Kidney epithelial cell (primary cell): Measurements from ENCODE around the gene STAP1. TPM values are rescaled to one million over a fixed set of nuclear protein-coding genes. Genes with fewer than 3 reads are reported as not detected.

Experiments used
- DNase-seq: peaks from one replicate; pipeline ENCODE4 v3.0.0-alpha.2; 2010; ENCODE audit warnings: low read depth
- H3K27me3 ChIP-seq: 2 replicates; pipeline ENCODE4 v1.6.0; 2011; ENCODE audit warnings: low read length; ENCODE audit not compliant: control insufficient read depth, insufficient read depth
- H3K36me3 ChIP-seq: 2 replicates; pipeline ENCODE4 v1.5.1; 2011; ENCODE audit warnings: low read length; ENCODE audit not compliant: control insufficient read depth, insufficient read depth
- H3K4me3 ChIP-seq: 2 replicates; pipeline ENCODE4 v1.5.1; 2011; ENCODE audit warnings: low read depth, mild to moderate bottlenecking, control low read depth, low read length
- total RNA-seq: library from RNA; depleted of rRNA; stranded (reverse); fragments of >200 nt; gene quantifications from 2 replicates; pipeline ENCODE4 v1.2.3, GENCODE V29; 2015
- TF ChIP-seq, protein P1 (sequence below): IDR thresholded peaks from 2 replicates; pipeline ENCODE4 v1.5.1; 2011; ENCODE audit warnings: mild to moderate bottlenecking, moderate library complexity, low read length, control low read depth, inconsistent platforms; ENCODE audit not compliant: insufficient read depth, poor library complexity, severe bottlenecking

Gene STAP1
- total RNA-seq, 1 donor from 2014 or later = not detected

DNA sequence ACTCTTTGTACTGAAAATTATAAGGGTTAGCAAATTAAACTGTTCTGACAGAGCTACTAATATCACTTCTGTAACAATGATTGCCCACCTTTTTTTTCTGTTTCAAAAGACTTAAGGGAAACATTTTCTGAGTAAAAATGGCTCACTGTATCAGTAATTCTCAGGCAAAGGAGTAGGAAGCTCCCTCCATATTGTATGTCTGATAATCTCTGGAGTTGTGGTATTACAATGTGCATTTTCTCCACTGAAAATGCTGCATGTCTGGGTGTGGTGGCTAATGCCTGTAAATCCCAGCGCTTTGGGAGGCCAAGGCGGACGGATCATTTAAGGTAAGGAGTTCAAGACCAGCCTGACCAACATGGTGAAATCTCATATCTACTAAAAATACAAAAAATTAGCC lies 4.4 kb upstream of the STAP1 start:
- no peaks in the 10 kb centered on the region for H3K36me3 ChIP-seq
- H3K27me3 ChIP-seq = no peaks in the 10 kb centered on the region
- no peak for DNase-seq
- TF ChIP-seq, protein P1, sequence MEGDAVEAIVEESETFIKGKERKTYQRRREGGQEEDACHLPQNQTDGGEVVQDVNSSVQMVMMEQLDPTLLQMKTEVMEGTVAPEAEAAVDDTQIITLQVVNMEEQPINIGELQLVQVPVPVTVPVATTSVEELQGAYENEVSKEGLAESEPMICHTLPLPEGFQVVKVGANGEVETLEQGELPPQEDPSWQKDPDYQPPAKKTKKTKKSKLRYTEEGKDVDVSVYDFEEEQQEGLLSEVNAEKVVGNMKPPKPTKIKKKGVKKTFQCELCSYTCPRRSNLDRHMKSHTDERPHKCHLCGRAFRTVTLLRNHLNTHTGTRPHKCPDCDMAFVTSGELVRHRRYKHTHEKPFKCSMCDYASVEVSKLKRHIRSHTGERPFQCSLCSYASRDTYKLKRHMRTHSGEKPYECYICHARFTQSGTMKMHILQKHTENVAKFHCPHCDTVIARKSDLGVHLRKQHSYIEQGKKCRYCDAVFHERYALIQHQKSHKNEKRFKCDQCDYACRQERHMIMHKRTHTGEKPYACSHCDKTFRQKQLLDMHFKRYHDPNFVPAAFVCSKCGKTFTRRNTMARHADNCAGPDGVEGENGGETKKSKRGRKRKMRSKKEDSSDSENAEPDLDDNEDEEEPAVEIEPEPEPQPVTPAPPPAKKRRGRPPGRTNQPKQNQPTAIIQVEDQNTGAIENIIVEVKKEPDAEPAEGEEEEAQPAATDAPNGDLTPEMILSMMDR = no peak
- H3K4me3 ChIP-seq = no peak overlapping the region

DNA sequence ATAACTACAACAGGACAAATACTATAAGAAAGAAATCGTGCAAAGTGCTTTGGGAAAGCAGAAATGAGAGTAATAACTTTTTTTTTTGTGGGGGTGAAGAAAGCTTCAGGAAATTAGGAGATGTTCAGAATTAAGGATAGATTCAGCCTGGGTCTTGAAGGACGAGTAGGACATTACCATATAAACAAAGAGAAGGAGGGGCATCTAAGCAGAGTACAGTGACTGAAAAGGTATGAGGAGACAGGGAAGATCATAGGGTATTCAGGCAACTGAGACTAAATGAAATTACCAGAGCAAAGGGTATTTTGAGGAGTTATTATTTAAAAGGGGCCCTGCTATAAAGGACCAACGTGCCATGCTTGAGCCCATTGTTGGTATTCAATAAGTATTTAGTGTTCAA lies 3.1 kb upstream of the STAP1 start:
- TF ChIP-seq, protein P1 = no peak
- H3K27me3 ChIP-seq = no peaks in the 10 kb centered on the region
- H3K4me3 ChIP-seq = no peak overlapping the region
- no peaks in the 10 kb centered on the region for H3K36me3 ChIP-seq
- DNase-seq = no peak

DNA sequence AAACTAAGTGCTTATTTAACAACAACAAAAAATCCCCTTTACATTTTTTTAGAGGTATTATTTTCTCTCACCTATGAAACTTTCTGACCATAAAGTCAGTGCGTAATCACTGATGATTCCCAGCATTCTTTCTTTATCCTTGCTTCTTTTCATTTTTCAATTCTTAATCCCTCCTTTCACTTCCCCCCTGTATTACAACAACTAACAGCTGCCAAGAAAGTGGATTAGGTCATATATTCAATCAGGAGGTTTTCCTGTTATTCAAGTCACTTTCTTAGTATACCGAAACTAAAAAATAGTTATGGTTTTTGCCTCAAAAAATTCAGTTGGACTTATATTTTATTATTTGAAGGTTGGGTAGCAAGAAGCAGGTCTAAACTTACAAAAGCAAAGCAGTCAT lies 2.1 kb upstream of the STAP1 start:
- no peak for DNase-seq
- TF ChIP-seq, protein P1 = no peak
- no peak overlapping the region for H3K4me3 ChIP-seq

DNA sequence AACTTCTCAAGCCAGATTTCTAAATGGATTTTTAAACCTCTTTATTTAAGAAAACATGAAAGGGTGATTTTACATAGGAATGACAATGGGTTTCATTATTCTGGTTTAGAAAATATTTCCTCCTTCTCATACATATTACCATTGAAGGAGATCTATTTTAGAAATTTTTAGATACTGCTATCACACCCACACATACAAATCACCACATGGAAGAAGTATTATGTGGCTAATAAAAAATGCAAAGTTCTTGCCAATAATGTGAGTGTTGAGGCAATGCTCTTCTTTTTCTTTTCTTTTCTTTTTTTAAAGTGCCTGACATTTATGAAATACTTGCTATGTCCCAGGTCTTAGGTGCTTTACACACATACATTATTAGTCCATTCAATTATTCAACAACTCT lies 6.8 kb downstream of the STAP1 start:
- DNase-seq = no peak
- TF ChIP-seq, protein P1 = no peak
- Histone ChIP-seq H3K4me3 (no peak overlapping the region), H3K27me3 (no peaks in the 10 kb centered on the region), H3K36me3 (no peaks in the 10 kb centered on the region)

More for the DNA sequence above, 2.1 kb upstream of the STAP1 start:
- no peaks in the 10 kb centered on the region for H3K27me3 ChIP-seq
- H3K36me3 ChIP-seq = no peaks in the 10 kb centered on the region

DNA sequence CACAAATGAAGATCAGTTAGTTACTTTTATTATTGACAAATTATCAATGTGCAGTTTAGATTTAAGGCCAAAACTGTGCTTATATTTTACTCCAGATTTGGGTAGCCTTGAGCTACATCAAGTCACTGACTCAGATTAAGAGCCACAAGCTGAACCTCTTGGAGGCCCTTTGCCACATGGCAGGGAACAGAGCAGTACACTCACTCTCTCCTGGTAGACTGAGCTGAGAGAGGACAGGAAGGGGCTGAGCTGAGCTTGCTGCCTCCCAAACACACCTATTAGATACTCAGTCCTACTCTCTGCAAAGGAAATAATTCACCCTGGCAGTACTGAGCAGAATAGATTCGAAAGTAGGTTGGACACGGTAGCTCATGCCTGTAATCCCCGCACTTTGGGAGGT lies 7.8 kb downstream of the STAP1 start:
- TF ChIP-seq, protein P1 = no peak
- no peak for DNase-seq
- no peak overlapping the region for H3K4me3 ChIP-seq
- no peaks in the 10 kb centered on the region for H3K36me3 ChIP-seq
- H3K27me3 ChIP-seq = no peaks in the 10 kb centered on the region

DNA sequence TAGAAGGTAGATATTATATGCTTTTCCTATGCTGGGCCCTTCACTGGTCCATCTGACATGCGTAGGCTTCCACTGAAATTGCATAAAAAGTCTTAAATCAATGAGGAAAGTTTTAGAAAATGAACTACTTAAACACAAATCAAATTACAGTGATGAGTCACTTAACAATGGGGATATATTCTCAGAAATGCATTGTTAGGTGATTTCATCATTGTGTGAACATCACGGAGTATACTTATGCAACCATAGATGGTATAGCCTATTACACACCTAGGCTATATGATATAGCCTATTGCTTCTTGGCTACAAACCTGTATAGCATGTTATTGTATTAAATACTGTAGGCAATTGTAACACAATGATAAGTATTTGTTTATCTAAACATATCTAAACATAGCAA lies 10.3 kb downstream of the STAP1 start:
- TF ChIP-seq, protein P1 = no peak
- no peaks in the 10 kb centered on the region for H3K27me3 ChIP-seq
- no peak overlapping the region for H3K4me3 ChIP-seq
- H3K36me3 ChIP-seq = no peaks in the 10 kb centered on the region
- DNase-seq = no peak
